Calu3 (cell line): ENCODE data around the gene SHISA6. TPM values are rescaled to one million over a fixed set of nuclear protein-coding genes. Genes with fewer than 3 reads are reported as not detected.
"Not testable (repeated sequence)": the region's sequence is repeated elsewhere in the genome, so short reads cannot be mapped to it uniquely, and the experiment has no call there.

Source experiments
- BruUV-seq: library from RNA; stranded (reverse); fragments of 400-500 nt; replicated peaks from 2 replicates; lab custom pipeline; 2021; lab: Mats Ljungman, UMichigan
- CTCF ChIA-PET: fragments of 300-600 bp; sonication (Branson Sonifier 250); formaldehyde crosslinking; loops from one replicate; lab custom pipeline; 2022; ENCODE audit warnings: antibody characterized with exemption; lab: Charles Lee
- DNase-seq: peaks from one replicate; pipeline ENCODE4 v3.0.0; 2022
- H3K27ac Mint-ChIP-seq: one replicate; pipeline ENCODE4 v1.8.0; 2022; ENCODE audit warnings: mixed read lengths; ENCODE audit not compliant: unreplicated experiment
- H3K27me3 Mint-ChIP-seq: one replicate; pipeline ENCODE4 v1.8.0; 2022; ENCODE audit warnings: mixed read lengths; ENCODE audit not compliant: unreplicated experiment
- H3K36me3 Mint-ChIP-seq: one replicate; pipeline ENCODE4 v1.8.0; 2022; ENCODE audit warnings: mild to moderate bottlenecking, moderate library complexity, mixed read lengths; ENCODE audit not compliant: insufficient read depth, unreplicated experiment
- H3K4me1 Mint-ChIP-seq: one replicate; pipeline ENCODE4 v1.8.0; 2022; ENCODE audit warnings: mild to moderate bottlenecking, low read depth, mixed read lengths; ENCODE audit not compliant: unreplicated experiment
- H3K4me3 Mint-ChIP-seq: one replicate; pipeline ENCODE4 v1.8.0; 2022; ENCODE audit warnings: mild to moderate bottlenecking, low read depth, moderate library complexity, mixed read lengths; ENCODE audit not compliant: unreplicated experiment
- H3K9me3 Mint-ChIP-seq: one replicate; pipeline ENCODE4 v1.8.0; 2022; ENCODE audit warnings: low read depth, mixed read lengths; ENCODE audit not compliant: unreplicated experiment
- intact Hi-C: fragments of 100-400 bp; cut with micrococcal nuclease; formaldehyde crosslinking; loops from one replicate; pipeline ENCODE4 v1.10.0; 2022; ENCODE audit not compliant: unreplicated experiment
- total RNA-seq: library from RNA; stranded (reverse); gene quantifications from 2 replicates; pipeline ENCODE4 v1.2.3, GENCODE V29; 2022
- TF ChIP-seq, protein P1 (sequence below): fragments of 200-600 bp; IDR thresholded peaks from one replicate; pipeline ENCODE4 v1.8.0; 2022; ENCODE audit warnings: antibody characterized with exemption; ENCODE audit not compliant: unreplicated experiment

The SHISA6 gene
- total RNA-seq, 1 experiment from 2014 or later: not detected

DNA sequence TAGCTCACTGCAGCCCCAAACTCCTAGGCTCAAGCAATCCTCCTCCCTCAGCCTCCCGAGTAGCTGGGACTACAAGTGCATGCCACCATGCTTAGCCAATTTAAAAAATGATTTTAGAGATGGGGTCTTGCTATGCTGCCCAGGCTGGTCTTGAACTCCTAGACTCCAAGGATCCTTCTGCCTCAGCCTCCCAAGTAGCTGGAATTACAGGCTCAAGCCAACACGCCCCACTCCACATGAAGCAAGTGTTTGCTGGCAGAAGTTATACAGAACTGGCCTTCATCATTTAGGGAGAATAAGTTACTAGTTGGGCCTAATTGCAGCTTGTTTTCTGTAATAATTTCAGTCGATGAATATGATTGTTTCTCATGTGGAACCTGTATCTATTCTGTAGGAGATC lies 68.0 kb downstream of the SHISA6 start:
- DNase-seq: no peak
- Mint-ChIP-seq H3K9me3 (peaks cover 11% of the 10 kb centered on the region), H3K27me3 (no peaks in the 10 kb centered on the region), H3K27ac (no peak overlapping the region), H3K4me3 (no peak overlapping the region), H3K36me3 (no peaks in the 10 kb centered on the region), H3K4me1 (no peaks in the 10 kb centered on the region)
- CTCF ChIA-PET: no interaction called here
- intact Hi-C loops: no loop called here
- TF ChIP-seq, protein P1, sequence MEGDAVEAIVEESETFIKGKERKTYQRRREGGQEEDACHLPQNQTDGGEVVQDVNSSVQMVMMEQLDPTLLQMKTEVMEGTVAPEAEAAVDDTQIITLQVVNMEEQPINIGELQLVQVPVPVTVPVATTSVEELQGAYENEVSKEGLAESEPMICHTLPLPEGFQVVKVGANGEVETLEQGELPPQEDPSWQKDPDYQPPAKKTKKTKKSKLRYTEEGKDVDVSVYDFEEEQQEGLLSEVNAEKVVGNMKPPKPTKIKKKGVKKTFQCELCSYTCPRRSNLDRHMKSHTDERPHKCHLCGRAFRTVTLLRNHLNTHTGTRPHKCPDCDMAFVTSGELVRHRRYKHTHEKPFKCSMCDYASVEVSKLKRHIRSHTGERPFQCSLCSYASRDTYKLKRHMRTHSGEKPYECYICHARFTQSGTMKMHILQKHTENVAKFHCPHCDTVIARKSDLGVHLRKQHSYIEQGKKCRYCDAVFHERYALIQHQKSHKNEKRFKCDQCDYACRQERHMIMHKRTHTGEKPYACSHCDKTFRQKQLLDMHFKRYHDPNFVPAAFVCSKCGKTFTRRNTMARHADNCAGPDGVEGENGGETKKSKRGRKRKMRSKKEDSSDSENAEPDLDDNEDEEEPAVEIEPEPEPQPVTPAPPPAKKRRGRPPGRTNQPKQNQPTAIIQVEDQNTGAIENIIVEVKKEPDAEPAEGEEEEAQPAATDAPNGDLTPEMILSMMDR: no peak
- BruUV-seq: no TSS peak

DNA sequence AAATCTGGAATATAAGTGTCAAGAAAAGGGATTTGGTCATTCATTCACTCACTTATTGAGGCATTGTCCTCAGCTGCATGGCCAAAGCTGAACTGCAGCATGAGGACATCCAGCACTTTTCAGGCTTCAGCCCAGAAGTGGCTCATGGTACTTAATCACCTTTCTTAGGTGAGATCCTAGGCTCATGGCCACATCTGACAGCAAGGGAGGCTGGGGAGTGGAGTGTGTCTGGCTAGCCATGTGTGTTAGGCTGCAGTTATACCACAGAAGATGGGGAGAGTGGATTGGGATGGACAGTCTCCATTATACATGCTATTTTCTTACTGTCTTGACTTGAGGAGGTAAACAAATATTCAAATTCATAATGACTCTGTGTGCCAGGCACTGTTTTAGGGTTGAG lies 68.8 kb downstream of the SHISA6 start:
- Mint-ChIP-seq H3K9me3 (peaks cover 11% of the 10 kb centered on the region), H3K27me3 (no peaks in the 10 kb centered on the region), H3K4me3 (no peak overlapping the region), H3K4me1 (no peaks in the 10 kb centered on the region), H3K27ac (no peak overlapping the region), H3K36me3 (no peaks in the 10 kb centered on the region)
- no peak for DNase-seq
- BruUV-seq: no TSS peak
- CTCF ChIA-PET: no interaction called here
- intact Hi-C loops: no loop called here
- TF ChIP-seq, protein P1: no peak

DNA sequence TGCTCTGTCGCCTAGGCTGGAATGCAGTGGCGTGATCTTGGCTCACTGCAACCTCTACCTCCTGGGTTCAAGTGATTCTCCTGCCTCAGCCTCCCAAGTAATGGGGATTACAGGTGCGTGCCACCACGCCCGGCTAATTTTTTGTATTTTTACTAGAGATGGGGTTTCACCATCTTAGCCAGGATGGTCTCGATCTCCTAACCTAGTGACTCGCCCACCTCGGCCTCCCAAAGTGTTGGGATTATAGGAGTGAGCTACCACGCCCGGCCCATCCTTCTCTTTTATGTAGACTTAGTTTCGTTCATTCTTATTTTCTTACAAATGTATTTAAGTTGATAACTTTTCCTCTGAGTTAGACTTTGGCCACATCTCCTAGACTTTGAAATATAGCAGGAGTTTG lies 75.4 kb downstream of the SHISA6 start:
- H3K9me3 Mint-ChIP-seq, CTCF ChIA-PET: not testable (repeated sequence)

GRCh38 chr17:11318207-11318606 lies 77.2 kb downstream of the SHISA6 start:
- TF ChIP-seq, protein P1: no peak
- no TSS peak for BruUV-seq
- DNase-seq: no peak
- H3K4me1 Mint-ChIP-seq: no peaks in the 10 kb centered on the region
- peaks cover 7% of the 10 kb centered on the region for H3K9me3 Mint-ChIP-seq
- H3K36me3 Mint-ChIP-seq: no peaks in the 10 kb centered on the region
- CTCF ChIA-PET: no interaction called here
- no peaks in the 10 kb centered on the region for H3K27me3 Mint-ChIP-seq
- no peak overlapping the region for H3K27ac Mint-ChIP-seq
- H3K4me3 Mint-ChIP-seq: no peak overlapping the region
- intact Hi-C loops: no loop called here

More for the DNA sequence above, 75.4 kb downstream of the SHISA6 start:
- intact Hi-C loops, H3K4me3 Mint-ChIP-seq, DNase-seq, H3K4me1 Mint-ChIP-seq, H3K27me3 Mint-ChIP-seq, BruUV-seq, H3K36me3 Mint-ChIP-seq, H3K27ac Mint-ChIP-seq: not testable (repeated sequence)

DNA sequence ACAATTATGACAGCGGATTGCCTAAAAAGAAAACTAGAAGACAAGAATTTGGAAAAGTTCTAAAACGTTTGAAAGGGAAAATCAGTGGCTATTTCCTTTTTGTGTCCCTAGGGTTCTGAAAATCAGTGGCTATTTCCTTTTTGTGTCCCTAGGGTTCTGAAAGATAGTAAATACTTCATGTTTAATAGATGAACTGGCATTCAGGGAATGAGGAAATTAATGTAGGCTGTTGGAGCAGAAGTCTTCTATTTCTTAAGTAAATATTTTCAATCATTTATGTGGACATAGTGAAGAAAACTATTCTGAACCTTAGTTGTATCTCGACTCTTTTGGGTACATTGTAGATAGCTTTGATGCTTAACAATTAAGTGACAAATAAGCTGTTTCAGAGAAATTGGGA lies 78.9 kb downstream of the SHISA6 start:
- Mint-ChIP-seq H3K27me3 (no peaks in the 10 kb centered on the region), H3K36me3 (no peaks in the 10 kb centered on the region), H3K4me1 (no peaks in the 10 kb centered on the region), H3K27ac (no peak overlapping the region), H3K9me3 (peaks cover 2% of the 10 kb centered on the region), H3K4me3 (no peak overlapping the region)
- intact Hi-C loops: no loop called here
- BruUV-seq: no TSS peak
- CTCF ChIA-PET: no interaction called here
- DNase-seq: no peak
- TF ChIP-seq, protein P1: no peak
